ENCODE data around the gene KCTD18. TPM values are rescaled to one million over a fixed set of nuclear protein-coding genes. Genes with fewer than 3 reads are reported as not detected.

Gene KCTD18
- polyA plus RNA-seq, 1 of the 3 experiments (the other 2 are of a cell fraction): 8.0 TPM

GRCh38 chr2:200448455-200448854, 61.4 kb downstream of the KCTD18 start:
- TF ChIP-seq, protein P1, sequence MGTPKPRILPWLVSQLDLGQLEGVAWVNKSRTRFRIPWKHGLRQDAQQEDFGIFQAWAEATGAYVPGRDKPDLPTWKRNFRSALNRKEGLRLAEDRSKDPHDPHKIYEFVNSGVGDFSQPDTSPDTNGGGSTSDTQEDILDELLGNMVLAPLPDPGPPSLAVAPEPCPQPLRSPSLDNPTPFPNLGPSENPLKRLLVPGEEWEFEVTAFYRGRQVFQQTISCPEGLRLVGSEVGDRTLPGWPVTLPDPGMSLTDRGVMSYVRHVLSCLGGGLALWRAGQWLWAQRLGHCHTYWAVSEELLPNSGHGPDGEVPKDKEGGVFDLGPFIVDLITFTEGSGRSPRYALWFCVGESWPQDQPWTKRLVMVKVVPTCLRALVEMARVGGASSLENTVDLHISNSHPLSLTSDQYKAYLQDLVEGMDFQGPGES (IDR thresholded peaks at IDR 0.05; ENCODE audit: low read depth, low read length): no peak
- TF ChIP-seq RCOR1 (IDR thresholded peaks at IDR 0.05; ENCODE audit: low read length) (no peak), ELF1 (IDR thresholded peaks at IDR 0.05) (no peak), NRF1 (IDR thresholded peaks at IDR 0.05; ENCODE audit: low read depth, low read length) (no peak), MEF2A (IDR thresholded peaks at IDR 0.05; ENCODE audit: borderline replicate concordance, low read depth) (no peak), SMC3 (IDR thresholded peaks at IDR 0.05; ENCODE audit: low read depth, low read length) (no peak), FOXJ3 (CRISPR knock-in tag; IDR thresholded peaks at IDR 0.05) (no peak), ZBTB33 (IDR thresholded peaks at IDR 0.05; ENCODE audit: borderline replicate concordance, low read depth) (no peak), SIN3A (IDR thresholded peaks at IDR 0.05; ENCODE audit: borderline replicate concordance, low read depth, low read length) (no peak), GABPA (IDR thresholded peaks at IDR 0.05; ENCODE audit: low read depth) (no peak), FOSL2 (IDR thresholded peaks at IDR 0.05; ENCODE audit: borderline replicate concordance, low read depth) (no peak)
- TF ChIP-seq, protein P2, sequence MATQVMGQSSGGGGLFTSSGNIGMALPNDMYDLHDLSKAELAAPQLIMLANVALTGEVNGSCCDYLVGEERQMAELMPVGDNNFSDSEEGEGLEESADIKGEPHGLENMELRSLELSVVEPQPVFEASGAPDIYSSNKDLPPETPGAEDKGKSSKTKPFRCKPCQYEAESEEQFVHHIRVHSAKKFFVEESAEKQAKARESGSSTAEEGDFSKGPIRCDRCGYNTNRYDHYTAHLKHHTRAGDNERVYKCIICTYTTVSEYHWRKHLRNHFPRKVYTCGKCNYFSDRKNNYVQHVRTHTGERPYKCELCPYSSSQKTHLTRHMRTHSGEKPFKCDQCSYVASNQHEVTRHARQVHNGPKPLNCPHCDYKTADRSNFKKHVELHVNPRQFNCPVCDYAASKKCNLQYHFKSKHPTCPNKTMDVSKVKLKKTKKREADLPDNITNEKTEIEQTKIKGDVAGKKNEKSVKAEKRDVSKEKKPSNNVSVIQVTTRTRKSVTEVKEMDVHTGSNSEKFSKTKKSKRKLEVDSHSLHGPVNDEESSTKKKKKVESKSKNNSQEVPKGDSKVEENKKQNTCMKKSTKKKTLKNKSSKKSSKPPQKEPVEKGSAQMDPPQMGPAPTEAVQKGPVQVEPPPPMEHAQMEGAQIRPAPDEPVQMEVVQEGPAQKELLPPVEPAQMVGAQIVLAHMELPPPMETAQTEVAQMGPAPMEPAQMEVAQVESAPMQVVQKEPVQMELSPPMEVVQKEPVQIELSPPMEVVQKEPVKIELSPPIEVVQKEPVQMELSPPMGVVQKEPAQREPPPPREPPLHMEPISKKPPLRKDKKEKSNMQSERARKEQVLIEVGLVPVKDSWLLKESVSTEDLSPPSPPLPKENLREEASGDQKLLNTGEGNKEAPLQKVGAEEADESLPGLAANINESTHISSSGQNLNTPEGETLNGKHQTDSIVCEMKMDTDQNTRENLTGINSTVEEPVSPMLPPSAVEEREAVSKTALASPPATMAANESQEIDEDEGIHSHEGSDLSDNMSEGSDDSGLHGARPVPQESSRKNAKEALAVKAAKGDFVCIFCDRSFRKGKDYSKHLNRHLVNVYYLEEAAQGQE (IDR thresholded peaks at IDR 0.05; ENCODE audit: low read depth, low read length): no peak
- TF ChIP-seq, protein P3, sequence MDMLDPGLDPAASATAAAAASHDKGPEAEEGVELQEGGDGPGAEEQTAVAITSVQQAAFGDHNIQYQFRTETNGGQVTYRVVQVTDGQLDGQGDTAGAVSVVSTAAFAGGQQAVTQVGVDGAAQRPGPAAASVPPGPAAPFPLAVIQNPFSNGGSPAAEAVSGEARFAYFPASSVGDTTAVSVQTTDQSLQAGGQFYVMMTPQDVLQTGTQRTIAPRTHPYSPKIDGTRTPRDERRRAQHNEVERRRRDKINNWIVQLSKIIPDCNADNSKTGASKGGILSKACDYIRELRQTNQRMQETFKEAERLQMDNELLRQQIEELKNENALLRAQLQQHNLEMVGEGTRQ (IDR thresholded peaks at IDR 0.05; ENCODE audit: borderline replicate concordance, low read depth, low read length): no peak
- Histone ChIP-seq H3K27ac (ENCODE audit: low read depth in 2 of 2, low read length in 1 of 2) (no peak overlapping the region), H3K4me3 (ENCODE audit: low read depth in 2 of 2, low read length in 1 of 2) (no peak overlapping the region), H3K4me2 (no peak overlapping the region), H3K36me3 (replicated peaks in 1 of 2; ENCODE audit: control insufficient read depth in 1 of 2, insufficient read depth in 2 of 2, low read length in 1 of 2) (peaks cover 17 to 60% of the 10 kb centered on the region in 2 experiments), H3K9me2 (no peaks in the 10 kb centered on the region), H3K4me1 (ENCODE audit: control insufficient read depth in 1 of 2, insufficient read depth in 2 of 2, low read depth in 1 of 2, low read length in 1 of 2) (peaks cover 0 to 3% of the 10 kb centered on the region in 2 experiments; a peak in 1 of 4 replicates), H3K9me3 (no peaks in the 10 kb centered on the region), H4K20me1 (ENCODE audit: insufficient read depth) (no peaks in the 10 kb centered on the region), H3K79me2 (ENCODE audit: insufficient read depth) (no peaks in the 10 kb centered on the region; the same call in 1 of the 2 replicates), H3F3A (replicated peaks; ENCODE audit: insufficient read depth) (peaks cover 5% of the 10 kb centered on the region), H3K9ac (no peak overlapping the region), H3K27me3 (ENCODE audit: insufficient read depth) (no peaks in the 10 kb centered on the region), H2AFZ (ENCODE audit: low read depth) (no peak overlapping the region)
- ChIA-PET CTCF (interaction anchor here (1.0 to 1.4 kb wide), 2 partner anchors 17 to 23 kb away, joined by 3 to 4 read pairs; no protein-coding TSS in a partner anchor), POLR2A (no interaction called here)
- no peak for DNase-seq

Measured in SK-N-SH (cell line).